Stimulated activated CD4-positive, alpha-beta T cell treated with anti-CD3 and anti-CD28 coated beads, Interleukin-2, amount 100 ng/mL, for 4 hours (primary cell): ENCODE results near the gene MEIKIN.

Experiments used
- DNase-seq: peaks from one replicate; pipeline ENCODE4 v3.0.0-alpha.2; 2020; ENCODE audit warnings: low read depth

MEIKIN gene, protein sequence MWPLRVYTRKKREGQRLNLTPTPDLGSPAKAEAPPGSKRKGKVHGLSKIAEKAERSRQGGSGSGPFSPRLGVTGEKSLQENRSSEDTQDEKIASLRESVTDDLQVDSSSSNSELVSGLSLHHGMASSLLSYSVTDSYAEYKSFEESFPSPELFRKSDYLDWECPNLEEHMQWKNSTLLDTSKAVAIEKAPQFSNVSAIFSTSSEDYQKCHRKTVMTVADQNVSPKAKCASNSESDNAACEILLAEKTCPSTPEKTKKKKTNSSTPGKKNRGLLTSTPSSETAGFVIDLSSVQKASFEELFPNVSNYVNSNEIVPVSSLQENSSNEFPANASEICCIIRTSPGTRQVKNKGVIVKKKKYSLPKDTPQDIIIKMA

DNA sequence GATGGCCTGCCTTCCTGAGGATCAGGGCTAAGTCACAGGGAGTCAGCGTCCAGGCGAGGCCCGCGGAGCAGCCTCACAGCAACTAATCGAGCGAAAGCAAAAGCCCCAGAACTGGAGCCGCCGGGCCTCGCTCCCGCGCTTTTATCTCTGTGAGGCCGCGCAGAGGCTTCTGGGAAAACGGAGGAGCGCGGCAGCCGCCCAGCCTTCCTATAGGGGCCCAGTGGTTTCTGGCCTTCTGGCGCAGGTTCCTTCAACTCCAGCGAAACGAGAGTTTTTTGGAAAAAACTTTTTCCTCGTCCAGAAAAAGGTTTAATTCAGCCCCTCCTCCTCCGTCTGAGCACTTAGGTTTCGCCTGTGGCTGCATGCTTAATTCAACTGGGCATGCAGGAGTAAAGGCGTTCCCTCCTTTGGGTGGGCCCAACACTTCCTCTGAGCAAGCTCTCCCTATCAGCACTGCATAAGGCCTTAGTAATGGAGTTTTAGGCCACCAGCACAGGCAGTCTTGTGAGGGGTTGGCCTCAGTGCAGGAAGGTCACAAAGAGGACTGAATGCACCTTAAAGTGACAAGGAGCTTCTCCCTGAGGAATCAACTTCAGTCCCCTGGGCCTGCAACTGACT, at the start of gene MEIKIN:
TSS of gene MEIKIN (minus strand) at position 113 of the 618 bp plus-strand sequence. CDS start 158 bp downstream, outside the sequence.
- no peak for DNase-seq

DNA sequence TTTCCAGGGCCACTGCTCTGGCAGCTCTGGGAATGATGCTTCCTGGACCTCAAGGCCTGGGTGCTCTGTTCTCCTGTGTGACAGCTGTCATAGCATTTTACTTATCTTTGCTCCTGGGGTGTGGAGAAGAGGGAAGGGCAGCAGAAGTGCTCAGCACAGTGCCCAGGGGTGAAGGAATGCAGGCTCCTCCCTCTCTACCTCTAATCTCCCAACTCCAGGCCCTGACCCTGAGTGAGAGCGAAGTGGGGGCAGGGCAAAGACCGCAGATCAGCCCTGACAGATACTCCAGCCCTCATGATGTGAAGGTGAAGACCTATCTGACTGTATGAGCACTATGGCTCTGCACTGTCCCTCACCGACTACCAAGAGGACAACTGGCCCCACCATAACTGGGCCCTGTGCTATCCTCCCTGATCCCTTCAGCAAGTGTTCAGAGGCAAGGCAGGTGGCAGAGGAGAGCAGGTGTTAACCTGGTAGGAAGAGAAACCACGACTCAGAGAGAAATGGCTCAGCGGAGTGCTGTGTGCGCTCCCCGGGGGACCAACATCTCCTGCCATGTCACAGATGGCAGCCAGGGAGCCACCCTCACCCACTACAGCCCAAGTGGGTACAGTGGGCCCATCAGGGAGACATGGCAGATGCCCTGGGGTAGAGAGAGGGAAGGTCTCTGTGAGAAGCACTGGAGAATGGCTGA, 49.2 kb upstream of the MEIKIN start:
- no peak for DNase-seq

DNA sequence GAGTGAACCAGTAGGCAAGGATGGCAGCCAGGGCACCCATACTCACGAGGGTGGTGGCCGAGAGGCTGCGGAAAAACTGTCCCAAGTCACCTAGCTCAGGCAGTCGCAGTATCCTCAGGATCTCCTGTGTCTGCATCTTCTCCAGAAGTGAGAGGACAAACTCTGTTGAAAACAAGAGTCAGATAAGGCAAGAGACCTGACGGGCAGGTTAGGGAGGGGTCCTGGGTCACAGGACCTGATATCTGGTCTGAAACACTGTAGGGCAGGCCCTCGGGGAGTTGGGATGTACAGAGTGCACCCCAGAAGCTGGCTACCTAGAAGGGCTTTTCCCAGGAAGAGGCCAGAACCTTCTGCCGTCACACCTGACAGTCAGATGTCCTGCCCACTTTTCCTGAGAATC, 48.6 kb upstream of the MEIKIN start:
- DNase-seq = no peak

DNA sequence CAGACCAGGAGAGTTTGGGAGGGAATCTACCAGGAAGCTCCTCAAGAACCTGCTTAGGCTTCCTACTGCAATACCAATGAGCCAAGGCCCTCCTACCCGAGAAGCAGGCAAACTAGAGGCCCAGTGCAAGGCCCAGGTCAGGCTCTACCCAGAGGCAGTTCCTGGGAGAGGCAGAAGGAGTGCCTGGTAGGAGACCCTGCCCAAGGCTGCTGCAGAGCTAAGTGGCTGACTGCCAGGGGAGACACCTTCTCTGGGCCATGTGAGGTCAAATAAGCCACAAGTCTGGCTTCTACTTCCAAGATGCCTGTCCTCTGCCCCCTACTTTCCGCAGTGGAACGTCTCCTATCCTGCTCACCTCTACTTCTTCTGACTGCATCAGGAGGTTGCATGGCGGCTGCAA, 48.2 kb upstream of the MEIKIN start:
- DNase-seq = no peak

DNA sequence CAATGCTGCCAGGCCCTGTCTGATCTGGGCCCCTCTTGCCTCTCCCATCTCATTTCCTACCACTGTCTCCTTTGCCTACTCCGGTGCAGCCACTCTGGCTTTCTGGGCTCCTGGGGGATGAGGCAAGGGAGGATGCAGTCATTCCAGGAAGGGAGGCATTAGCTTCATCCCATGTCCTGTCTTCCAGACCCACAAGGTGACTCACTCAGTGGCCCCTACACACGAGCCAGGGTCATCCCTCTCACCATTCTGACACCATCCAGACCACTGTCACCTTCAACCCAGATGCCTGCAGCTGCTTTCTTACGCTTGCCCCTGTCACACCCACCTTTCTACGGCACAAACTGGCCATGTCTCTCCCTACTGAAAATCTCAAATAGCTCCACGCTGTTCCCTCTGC, 46.9 kb upstream of the MEIKIN start:
- no peak for DNase-seq

DNA sequence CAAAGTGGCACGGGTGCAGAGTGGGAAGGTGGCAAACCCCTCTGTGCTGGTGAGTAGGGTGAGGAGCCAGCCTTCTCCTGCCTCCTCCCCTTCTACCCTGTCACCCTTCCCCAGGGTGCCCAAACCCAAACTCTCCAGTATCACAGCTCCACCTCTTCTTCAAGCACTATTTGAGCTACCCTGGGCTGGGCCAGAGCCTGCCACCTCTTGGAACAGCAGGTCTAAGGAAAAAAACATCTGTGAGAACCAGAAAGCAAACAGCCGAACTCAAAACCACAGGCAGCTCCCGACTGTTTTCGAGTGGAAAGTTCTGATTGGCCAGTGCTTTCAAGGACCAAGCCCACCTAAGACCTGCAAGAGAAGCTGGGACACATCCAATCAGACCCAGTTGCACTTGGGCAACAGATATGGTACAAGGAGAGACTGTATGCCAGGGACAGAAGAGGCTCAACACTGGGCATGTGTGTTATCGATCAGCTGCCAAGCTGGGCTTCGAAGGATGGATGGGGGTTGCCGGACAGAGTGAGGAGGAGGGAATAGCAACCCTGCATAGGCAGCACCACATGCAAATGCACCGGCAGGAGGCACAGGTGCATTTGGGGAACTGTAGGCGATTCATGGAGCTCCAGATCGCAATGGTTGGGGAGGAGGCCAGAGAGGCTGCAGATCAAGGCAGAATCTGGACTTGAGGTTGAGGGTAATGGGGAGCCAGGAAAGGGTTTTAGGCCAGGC, 46.3 kb upstream of the MEIKIN start:
- DNase-seq = no peak

DNA sequence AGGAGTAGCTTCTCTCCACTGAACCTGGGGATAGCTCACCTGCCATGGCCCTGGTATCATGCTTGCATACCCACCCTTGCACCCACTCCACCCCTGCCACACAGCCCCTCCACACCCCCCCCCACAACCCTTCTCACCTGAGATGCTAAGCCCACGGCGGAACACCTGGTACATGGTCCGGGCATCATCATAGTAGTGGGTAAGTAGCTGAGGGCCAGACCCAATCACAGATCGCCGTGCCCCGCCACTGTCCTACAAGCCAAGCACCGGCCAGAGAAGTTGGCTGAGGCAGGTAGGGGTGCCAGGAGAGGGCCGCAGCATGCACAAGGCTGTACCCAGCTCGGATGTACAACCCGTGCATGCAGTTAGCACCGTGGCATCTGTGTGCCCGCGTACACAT, 45.3 kb upstream of the MEIKIN start:
- DNase-seq = no peak

DNA sequence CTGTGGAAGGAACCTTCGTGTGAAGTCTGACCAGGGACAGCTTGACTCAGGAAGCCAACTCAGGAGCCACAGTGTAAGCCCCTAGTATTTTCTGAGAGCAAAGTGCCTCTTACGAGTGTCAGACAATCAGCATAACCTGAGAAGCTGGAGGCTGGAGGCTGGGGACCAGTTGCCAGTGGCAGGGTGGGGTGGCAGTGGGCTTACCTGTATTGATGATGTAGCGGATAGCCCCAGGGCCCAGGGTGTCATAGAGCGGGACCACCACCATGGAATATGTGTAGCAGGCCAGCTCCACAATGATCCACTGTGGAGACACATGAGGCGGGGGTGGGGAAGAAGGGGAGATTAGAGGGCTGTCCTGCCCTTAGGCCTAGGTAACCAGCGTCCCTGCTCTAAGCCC, 43.1 kb upstream of the MEIKIN start:
- no peak for DNase-seq

DNA sequence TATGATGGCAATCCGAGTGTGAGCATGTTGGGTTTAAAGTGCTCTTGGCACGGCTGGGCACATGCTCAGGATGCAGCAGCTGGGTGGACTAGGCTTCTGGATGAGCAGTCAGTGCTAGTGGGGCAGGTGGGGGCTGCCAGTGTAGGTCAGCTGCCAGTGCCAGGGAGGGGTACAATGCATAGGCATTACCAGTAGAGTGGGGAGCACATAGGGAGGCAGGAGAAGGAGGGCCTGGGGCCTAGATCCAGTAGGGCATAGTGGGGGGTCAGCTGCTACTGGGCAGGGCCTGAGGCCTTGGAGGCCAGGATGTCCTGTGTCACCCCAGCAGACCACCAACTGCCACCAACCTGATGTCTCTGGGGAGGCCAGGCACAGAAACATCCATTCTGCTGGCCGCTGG, 41.8 kb upstream of the MEIKIN start:
- DNase-seq = no peak

DNA sequence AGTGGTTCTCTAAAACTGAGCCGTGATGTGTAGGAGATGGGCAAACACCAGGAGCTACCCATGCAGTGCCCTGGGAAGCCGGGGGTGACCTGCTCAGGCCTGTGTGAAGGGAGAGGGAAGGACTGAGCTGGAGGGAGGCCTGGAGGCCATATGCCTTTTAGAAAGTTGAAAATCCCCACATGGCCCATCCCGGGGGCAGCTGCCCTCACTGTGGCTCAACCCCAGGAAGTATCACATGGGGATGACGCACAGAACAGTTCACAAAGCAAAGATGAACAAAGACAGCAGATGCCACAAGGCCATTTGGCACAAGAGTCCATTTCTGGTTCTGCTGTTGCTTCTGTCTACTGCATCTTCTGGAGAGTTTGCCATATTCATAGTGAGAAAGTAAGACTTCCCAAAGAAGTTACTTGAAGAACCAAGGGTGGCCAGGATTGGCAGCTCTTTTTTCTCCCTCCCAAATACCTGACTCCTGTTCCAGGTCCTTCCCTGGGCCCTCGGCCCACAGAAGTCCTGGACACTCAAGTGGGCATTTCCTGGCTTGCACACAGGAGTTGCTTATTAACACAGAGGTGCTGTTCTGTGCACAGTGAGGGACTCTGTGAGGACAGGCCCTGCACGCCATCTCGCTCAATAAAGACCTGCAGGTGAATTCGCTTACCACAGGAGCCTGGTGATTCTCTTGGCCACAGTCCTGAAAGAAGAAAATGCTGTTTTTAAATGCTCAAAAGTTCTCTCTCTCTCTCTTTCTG, 40.9 kb upstream of the MEIKIN start:
- no peak for DNase-seq

DNA sequence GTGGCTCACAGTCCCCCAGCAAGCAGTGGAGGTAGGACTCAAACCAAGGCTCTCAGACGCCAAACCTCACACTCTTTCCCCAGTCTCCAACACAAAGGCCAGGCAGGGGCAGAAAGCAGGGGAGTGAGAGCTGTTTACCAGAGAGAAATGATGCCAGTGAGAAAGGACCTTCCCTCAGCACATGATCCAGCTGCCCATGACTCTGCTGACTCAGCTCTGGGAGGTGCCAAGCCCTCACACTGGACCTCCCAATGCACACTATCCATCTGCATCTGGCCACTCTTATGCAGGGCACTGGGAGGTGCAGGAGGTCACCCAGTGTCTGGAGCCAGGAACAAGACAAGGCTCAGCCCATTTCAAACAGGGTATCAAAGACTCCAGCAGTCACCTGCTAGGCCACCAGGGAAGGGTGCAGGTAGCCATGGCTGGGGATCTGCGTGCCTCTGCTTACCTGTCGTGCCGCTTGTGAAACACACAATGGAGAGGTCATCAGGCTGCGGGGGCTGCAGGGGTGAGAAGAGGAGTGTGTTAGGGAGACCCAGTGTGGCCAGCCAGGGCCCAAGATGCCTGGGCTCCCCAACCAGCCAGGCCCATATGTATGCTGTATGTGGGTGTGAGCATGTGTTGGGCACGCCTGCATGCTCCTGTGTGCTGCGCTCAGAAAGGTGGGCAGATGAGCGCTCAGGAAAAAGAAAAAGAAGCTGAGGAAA, 39.6 kb upstream of the MEIKIN start:
- DNase-seq = no peak

DNA sequence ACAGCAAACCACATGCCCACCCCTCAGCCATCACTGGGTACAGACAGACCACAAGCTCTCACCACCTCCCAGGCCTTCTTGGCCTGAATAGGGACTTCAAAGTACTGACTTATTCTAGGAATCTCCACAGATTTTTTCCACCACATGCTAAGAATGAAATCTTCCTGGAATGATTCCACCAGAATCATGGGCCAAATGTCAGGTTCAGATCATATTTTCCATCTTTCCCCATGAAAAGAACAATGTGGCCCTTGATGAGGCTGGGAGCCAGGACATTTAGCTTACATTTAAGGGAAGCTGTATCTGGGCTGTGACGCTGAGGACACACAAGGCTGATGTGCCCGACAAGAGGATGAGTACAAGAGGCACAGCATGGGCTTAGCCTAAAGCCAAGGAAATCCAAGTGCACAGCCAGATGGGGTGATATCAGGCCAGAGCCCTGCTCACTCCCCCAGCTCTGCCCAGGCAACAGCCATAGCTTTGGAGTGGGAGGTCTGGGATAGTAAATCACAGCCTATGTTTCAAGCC, 37.8 kb upstream of the MEIKIN start:
- DNase-seq = no peak

DNA sequence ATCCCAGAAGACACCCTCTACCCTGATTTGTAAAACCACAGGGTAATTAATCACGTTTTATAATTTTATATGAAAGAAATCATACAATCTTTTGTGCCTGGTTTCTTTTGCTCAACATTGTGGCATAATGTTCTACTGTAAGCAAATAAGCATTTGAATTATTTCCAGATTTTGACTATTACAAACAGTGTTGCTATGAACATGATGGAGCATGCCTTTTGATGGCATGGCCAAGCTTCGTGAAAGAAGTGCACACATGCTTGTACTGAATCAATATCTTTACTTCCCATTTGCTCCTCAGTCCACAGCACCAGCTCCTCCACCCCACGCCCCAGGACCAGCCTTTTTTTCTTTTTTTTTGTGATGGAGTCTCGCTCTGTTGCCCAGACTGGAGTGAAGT, 36.1 kb upstream of the MEIKIN start:
- DNase-seq = no peak

DNA sequence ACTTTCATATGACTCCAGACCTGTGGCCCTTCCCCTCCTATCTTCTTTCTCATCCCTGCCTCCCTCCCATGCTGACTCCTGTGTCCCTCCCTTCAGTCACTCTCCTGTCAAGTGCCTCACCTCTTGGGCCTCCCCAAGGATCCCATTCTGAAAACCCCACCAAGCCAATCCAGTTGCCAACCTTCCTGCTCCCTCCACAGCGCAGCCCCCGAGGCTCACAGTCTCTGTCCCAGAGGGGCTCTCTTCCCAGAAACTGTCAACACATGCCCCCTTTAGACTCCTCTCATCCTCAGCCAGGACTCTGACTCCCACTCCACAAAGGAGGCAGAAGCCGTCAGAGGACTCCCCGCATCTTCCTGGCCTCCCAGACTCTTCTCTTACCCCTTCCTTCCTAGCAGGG, 35.2 kb upstream of the MEIKIN start:
- no peak for DNase-seq

DNA sequence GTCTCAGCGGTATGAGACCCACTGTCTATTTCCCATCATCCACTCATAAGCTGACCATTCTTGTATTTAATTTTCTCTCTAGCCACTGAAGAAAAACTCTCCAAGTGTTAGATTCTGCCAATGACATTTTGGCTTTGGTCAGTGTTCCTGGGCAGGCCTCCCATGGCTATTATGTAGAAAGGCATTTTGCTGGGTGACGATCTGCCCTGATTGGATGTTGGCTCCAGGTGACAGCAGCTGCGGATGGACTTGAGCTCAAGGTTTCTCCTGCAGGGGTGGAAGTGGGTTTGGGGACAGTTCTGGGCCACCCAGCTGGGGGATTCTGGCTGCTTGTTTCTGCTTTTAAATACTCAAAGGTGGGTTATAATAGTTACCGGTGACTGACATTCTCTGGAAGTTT, 34.4 kb upstream of the MEIKIN start:
- no peak for DNase-seq

DNA sequence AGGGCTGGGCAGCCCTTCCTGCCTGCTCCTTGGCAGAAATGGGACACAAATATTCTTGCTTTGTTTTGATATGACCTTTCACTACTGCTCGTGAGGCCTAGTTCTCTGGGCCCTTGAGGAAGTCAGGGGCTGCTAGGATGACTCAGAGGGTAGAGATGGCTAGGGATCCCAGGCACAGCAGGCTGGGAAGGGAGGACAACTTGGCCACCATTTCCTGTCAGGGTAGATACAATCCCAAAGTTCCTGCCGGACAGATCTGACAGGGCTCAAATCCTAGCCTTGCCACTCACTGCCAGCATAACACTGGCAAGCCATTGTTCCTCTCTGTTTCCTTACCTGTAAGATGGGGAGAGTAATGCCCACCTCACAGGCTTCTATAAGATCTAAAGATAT, 31.7 kb upstream of the MEIKIN start:
- no peak for DNase-seq

DNA sequence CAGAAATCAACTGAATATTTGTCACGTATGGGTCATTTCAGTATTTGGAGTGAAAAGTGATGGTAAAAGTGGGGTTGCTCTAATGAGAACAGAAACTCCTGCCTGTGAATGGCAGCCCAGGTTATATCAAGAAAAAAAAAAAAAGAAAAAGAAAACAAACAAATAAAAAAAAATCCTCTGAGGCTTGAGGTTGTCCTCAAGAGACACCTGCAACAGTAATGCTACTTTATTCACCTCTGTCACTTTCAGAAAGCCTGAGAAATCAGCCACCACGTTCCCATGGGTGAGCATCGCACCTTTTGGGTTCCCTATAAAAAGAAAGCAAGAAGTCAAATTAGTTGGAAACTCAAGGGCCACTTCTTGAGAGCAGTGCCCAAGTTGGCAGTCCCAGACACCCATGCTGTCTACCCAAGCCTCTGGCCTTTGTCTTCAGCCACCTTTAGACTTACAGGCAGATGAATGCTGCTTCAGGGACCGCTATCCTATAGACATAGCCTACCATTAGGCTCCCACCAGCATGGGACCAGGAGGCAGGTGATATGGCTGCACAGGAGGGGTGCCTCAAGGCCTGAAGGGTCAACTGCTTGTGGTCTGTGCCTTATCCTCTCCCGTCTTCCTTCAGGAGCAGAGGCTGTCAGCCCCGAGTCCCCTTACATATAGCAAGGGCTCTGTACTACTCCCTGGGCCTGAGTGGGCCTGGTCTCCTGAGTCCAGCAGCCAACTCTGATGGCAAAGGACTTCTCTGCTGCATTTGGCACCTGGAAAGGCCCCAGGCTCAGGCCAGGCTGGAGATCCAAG, 31.1 kb upstream of the MEIKIN start:
- DNase-seq = no peak

DNA sequence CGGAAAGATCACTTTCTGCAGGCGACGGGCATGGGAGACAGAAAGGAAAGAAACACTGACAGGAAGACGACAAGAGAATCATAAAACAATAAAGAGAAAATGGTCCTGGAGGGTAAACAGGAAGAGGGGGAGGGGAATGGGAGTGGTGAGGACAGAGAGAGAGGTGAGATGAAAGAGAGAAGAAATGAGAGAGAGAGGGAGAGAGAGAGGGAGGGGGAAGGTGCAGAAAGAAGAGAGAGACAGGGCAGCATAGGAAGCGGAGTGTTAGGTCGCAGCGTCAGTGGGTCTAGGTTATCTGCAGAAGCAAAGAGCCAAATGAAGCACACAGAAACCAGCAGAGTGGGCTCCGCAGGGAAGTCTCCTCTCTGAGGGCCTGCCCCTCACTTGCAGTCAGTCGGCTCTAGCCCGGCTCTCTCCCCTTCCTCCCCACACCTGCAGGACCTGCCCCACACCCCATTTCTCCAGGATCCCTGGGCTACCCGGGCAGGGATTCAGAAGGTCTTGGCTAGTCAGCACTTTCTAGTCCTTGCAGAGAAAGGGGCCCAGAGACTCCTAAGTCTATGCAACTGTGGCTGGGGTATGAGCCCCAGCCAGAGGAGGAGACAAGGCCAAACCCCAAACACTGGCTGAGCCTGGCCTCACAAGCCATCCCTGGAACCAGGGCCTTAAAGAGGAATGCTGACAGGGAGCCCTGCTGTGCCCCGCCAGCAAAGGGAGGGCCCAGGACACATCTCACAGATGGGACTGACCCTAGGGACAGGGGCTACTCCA, 29.7 kb upstream of the MEIKIN start:
- no peak for DNase-seq

DNA sequence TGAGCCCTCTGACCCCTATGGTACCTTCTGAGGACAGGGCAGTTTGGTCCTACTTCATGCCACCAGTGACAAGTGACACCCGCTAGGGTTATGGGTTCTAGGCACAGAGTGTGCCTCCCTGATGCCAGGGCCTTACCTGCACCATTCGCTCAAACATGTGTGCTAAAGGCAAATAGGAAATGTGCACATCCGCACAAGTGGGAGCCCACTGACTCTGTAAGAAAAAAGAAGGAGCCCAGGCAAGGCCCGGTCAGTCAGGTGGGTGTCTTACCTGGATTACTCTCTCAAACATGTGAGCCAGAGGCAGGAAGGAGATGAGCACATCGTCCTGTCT, 29.1 kb upstream of the MEIKIN start:
- no peak for DNase-seq

DNA sequence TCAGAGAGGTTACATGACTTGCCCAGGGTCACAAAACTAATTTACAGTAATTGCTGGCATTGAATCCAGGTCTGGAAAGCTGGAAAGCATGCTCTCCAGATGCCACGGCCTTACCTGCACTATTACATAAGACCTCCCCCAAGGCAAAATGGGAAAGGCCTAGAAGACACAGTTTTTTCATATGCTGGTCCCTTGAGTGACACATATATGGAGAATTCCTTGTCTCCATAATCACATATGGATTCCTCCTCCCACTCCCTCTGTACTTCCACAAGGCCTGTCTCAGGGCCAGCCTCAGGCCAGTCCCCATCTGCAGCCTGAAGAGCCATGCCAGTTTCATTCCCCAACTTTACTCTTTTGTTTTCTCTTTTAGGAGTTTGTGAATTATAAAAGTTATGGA, 28.6 kb upstream of the MEIKIN start:
- no peak for DNase-seq
